Measurements from ENCODE around the gene ARL3.
"Not testable (repeated sequence)": the region's sequence is repeated elsewhere in the genome, so short reads cannot be mapped to it uniquely, and the experiment has no call there.

The ARL3 gene

GRCh38 chr10:102740229-102740628 is 26.0 kb upstream of the ARL3 start:
- in situ Hi-C loops (cut with MboI; ENCODE audit: low sequenced_read_pairs), result loop anchor here (5.0 to 25.0 kb wide), 2 partner anchors 72 to 322 kb away; no protein-coding TSS in a partner anchor

- in situ Hi-C loops (cut with MboI; ENCODE audit: low sequenced_read_pairs), result loop anchor here (10.0 to 25.0 kb wide), 2 partner anchors 176 to 324 kb away; partner anchors contain the start of gene CNNM2
Observed at GRCh38 chr10:102738692-102739121, 24.5 kb upstream of the ARL3 start.

GRCh38 chr10:102735065-102735562 is 20.9 kb upstream of the ARL3 start:
- in situ Hi-C loops (cut with MboI; ENCODE audit: low sequenced_read_pairs), result loop anchor here (10.0 to 25.0 kb wide), 2 partner anchors 180 to 327 kb away; partner anchors contain the start of gene CNNM2

- in situ Hi-C loops (cut with MboI; ENCODE audit: low sequenced_read_pairs), result loop anchor here (10.0 to 25.0 kb wide), 2 partner anchors 182 to 330 kb away; partner anchors contain the start of gene CNNM2
Observed at GRCh38 chr10:102732661-102733060, 18.5 kb upstream of the ARL3 start.

GRCh38 chr10:102731222-102731800 is 17.1 kb upstream of the ARL3 start:
- in situ Hi-C loops (cut with MboI; ENCODE audit: low sequenced_read_pairs), result loop anchor here (10.0 to 25.0 kb wide), 2 partner anchors 183 to 331 kb away; partner anchors contain the start of gene CNNM2

GRCh38 chr10:102729029-102730026 is 15.1 kb upstream of the ARL3 start:
- in situ Hi-C loops (cut with MboI; ENCODE audit: low sequenced_read_pairs), result loop anchor here (10.0 to 25.0 kb wide), 3 partner anchors 105 to 333 kb away; partner anchors contain the start of genes CNNM2 and CYP17A1

GRCh38 chr10:102727037-102727818 is 13.0 kb upstream of the ARL3 start:
- in situ Hi-C loops (cut with MboI; ENCODE audit: low sequenced_read_pairs), result loop anchor here (10.0 to 25.0 kb wide), 2 partner anchors 108 to 335 kb away; partner anchors contain the start of gene CYP17A1

GRCh38 chr10:102726274-102726673 is 12.1 kb upstream of the ARL3 start:
- in situ Hi-C loops (cut with MboI; ENCODE audit: low sequenced_read_pairs), result loop anchor here (10.0 to 25.0 kb wide), 2 partner anchors 109 to 336 kb away; partner anchors contain the start of gene CYP17A1

- in situ Hi-C loops (cut with MboI; ENCODE audit: low sequenced_read_pairs), result loop anchor here (10.0 kb wide), 1 partner anchor 111 kb away; the partner anchor contains the start of gene CYP17A1
Observed at GRCh38 chr10:102723989-102724388, 9.8 kb upstream of the ARL3 start.

- in situ Hi-C loops (cut with MboI; ENCODE audit: low sequenced_read_pairs), result loop anchor here (10.0 kb wide), 1 partner anchor 113 kb away; the partner anchor contains the start of gene CYP17A1
Observed at GRCh38 chr10:102721954-102722353, 7.8 kb upstream of the ARL3 start.

- in situ Hi-C loops (cut with MboI; ENCODE audit: low sequenced_read_pairs), result loop anchor here (10.0 kb wide), 1 partner anchor 114 kb away; the partner anchor contains the start of gene CYP17A1
Observed at GRCh38 chr10:102720775-102721301, 6.6 kb upstream of the ARL3 start.

GRCh38 chr10:102720337-102720736 is 6.1 kb upstream of the ARL3 start:
- in situ Hi-C loops (cut with MboI; ENCODE audit: low sequenced_read_pairs), result loop anchor here (10.0 kb wide), 1 partner anchor 114 kb away; the partner anchor contains the start of gene CYP17A1

GRCh38 chr10:102718220-102718619 is 4.0 kb upstream of the ARL3 start:
- in situ Hi-C loops (cut with MboI; ENCODE audit: low sequenced_read_pairs), result no loop called here

GRCh38 chr10:102716900-102717565 is 2.8 kb upstream of the ARL3 start:
- in situ Hi-C loops (cut with MboI; ENCODE audit: low sequenced_read_pairs), result not testable (repeated sequence)

GRCh38 chr10:102715880-102716279 is 1.7 kb upstream of the ARL3 start:
- in situ Hi-C loops (cut with MboI; ENCODE audit: low sequenced_read_pairs), result no loop called here

GRCh38 chr10:102714621-102715455 is 641 bp upstream of the ARL3 start, which contains the start of gene SFXN2:
SFXN2 (plus strand) TSS chr10:102714636; CDS start chr10:102726637, 12,001 bp downstream.
- in situ Hi-C loops (cut with MboI; ENCODE audit: low sequenced_read_pairs), result no loop called here

- in situ Hi-C loops (cut with MboI; ENCODE audit: low sequenced_read_pairs), result no loop called here
Observed at GRCh38 chr10:102713539-102713813, 721 bp downstream of the ARL3 start.

GRCh38 chr10:102712843-102713538 is 1.2 kb downstream of the ARL3 start:
- in situ Hi-C loops (cut with MboI; ENCODE audit: low sequenced_read_pairs), result no loop called here
